ENCODE measurements around the gene FAM83C.

DNA sequence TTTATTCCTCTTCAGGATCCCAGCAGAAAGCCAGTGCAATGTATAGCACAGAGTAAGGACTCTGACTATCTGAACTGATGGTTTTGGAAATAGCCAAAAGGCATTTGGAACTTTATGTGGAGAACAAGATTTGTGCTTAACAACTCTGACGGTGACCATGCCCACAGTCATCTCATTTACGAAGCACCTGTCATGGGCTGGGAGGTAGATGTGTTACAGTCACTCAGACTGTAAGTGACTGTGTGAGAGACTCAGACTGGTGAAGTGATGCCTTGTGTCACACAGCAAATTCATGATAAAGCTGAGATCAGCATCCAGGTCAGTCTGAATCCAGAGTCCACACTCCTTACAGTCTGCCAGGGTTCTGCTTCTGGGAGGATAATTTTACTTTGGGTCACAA is 23.9 kb upstream of the FAM83C start:
- TF ChIP-seq, protein P1, sequence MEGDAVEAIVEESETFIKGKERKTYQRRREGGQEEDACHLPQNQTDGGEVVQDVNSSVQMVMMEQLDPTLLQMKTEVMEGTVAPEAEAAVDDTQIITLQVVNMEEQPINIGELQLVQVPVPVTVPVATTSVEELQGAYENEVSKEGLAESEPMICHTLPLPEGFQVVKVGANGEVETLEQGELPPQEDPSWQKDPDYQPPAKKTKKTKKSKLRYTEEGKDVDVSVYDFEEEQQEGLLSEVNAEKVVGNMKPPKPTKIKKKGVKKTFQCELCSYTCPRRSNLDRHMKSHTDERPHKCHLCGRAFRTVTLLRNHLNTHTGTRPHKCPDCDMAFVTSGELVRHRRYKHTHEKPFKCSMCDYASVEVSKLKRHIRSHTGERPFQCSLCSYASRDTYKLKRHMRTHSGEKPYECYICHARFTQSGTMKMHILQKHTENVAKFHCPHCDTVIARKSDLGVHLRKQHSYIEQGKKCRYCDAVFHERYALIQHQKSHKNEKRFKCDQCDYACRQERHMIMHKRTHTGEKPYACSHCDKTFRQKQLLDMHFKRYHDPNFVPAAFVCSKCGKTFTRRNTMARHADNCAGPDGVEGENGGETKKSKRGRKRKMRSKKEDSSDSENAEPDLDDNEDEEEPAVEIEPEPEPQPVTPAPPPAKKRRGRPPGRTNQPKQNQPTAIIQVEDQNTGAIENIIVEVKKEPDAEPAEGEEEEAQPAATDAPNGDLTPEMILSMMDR (conservative IDR thresholded peaks at IDR 0.05; ENCODE audit: low read depth, low read length) = no peak
- no peak for TF ChIP-seq EZH2 (IDR thresholded peaks at IDR 0.05; ENCODE audit: borderline replicate concordance, low read depth, low read length, poor library complexity, severe bottlenecking)

Measured in A673 (cell line).